Neural progenitor cell (in vitro differentiated cells): Measurements from ENCODE around the gene ZFP42.

Experiments used
- EZH2 ChIP-seq: fragments of 200-600 bp; sonication (generic); IDR thresholded peaks from 2 replicates; pipeline ENCODE4 v1.6.1; 2017; ENCODE audit warnings: antibody characterized with exemption, mild to moderate bottlenecking, moderate library complexity
- EZH2phosphoT487 ChIP-seq: fragments of 200-600 bp; sonication (generic); IDR thresholded peaks from 2 replicates; pipeline ENCODE4 v1.6.1; 2017; ENCODE audit warnings: antibody characterized with exemption
- TF ChIP-seq, protein P1 (sequence below): fragments of 200-600 bp; sonication (generic); IDR thresholded peaks from 2 replicates; pipeline ENCODE4 v1.5.1; 2017; ENCODE audit warnings: antibody characterized with exemption, mild to moderate bottlenecking

DNA sequence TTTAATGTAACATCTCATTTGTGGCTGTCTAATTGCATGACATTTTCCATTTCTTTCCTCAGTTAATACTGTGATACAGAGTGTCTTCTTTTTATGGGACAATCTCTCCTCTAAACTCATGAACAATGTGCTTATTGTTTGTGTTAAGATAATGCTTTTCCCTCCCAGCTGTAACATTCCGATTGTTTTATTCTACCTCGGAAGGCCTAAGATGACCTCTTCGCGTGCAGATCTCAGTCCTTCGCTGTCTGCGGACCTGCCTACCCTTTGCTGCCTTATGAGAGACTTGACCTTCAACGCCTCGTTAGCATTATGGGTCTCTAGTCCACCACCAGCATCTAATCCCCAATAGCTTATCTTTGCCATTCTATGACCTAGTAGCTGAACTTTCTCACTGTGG lies 29.8 kb upstream of the ZFP42 start:
- TF ChIP-seq, protein P1, sequence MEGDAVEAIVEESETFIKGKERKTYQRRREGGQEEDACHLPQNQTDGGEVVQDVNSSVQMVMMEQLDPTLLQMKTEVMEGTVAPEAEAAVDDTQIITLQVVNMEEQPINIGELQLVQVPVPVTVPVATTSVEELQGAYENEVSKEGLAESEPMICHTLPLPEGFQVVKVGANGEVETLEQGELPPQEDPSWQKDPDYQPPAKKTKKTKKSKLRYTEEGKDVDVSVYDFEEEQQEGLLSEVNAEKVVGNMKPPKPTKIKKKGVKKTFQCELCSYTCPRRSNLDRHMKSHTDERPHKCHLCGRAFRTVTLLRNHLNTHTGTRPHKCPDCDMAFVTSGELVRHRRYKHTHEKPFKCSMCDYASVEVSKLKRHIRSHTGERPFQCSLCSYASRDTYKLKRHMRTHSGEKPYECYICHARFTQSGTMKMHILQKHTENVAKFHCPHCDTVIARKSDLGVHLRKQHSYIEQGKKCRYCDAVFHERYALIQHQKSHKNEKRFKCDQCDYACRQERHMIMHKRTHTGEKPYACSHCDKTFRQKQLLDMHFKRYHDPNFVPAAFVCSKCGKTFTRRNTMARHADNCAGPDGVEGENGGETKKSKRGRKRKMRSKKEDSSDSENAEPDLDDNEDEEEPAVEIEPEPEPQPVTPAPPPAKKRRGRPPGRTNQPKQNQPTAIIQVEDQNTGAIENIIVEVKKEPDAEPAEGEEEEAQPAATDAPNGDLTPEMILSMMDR = no peak
- TF ChIP-seq EZH2 (no peak), EZH2phosphoT487 (no peak)
